ENCODE measurements around the gene LRRC49.
"Not testable (repeated sequence)": the region's sequence is repeated elsewhere in the genome, so short reads cannot be mapped to it uniquely, and the experiment has no call there.

LRRC49 gene

DNA sequence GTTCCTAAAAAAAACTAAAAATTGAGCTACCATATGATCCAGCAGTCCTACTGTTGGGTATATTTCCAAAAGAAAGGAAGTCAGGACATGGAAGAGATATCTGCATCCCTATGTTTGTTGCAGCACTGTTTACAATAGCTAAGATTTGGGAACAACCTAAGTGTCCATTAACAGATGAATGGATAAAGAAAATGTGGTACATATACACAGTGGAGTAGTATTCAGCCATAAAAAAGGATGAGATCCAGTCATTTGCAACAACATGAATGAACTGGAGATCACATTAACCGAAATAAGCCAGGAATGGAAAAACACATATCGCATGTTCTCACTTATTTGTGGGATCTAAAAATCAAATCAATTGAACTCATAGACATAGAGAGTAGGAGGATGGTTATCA is 29.5 kb downstream of the LRRC49 start:
- DNase-seq (ENCODE audit: low read depth in 2 of 2): no peak

DNA sequence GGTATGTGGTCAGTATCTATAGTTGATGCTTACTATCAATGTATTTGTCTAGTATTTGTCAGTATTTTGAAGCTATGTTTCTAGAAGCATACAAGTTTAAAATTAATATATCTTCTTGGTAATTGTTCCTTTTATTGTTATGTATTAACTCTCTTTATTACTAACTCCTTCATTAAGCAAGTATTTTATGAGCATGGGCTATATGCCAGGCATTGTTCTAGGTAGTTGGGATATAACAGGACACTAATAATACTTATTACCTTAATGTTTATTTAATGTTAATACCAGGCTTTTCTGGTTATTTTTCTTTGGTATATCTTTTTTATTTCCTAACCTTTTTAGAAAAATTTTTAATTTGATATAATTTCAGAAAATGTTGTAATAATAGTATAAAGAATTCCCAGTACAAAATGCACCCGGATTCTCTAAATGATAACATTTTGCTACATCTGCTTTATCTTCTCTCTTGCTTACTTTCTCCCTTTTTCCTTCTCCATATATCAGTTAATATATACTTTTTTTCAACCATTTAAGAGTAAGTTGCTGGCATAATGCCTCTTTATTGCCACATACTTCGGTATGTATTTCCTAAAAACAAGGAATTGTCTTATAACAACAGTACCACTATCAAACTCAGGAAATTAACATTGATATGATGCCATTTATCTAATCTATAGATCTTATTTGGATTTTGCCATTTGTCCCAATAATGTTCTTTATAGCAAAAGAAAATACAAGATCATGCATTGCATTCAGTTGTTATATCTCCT is 30.9 kb downstream of the LRRC49 start:
- DNase-seq (ENCODE audit: low read depth in 2 of 2): no peak

DNA sequence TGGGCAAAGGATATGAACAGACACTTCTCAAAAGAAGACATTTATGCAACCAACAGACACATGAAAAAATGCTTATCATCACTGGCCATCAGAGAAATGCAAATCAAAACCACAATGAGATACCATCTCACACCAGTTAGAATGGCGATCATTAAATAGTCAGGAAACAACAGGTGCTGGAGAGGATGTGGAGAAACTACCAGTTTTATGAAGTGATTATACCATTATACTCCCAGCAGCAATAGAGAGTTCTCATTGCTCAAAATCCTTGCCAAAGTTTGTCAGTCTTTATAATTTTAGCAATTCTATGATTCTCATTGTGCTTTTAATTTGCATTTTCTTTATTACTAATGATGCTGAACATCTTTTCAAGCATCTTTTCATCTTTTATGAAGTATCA is 34.3 kb downstream of the LRRC49 start:
- DNase-seq (ENCODE audit: low read depth in 2 of 2): not testable (repeated sequence)

DNA sequence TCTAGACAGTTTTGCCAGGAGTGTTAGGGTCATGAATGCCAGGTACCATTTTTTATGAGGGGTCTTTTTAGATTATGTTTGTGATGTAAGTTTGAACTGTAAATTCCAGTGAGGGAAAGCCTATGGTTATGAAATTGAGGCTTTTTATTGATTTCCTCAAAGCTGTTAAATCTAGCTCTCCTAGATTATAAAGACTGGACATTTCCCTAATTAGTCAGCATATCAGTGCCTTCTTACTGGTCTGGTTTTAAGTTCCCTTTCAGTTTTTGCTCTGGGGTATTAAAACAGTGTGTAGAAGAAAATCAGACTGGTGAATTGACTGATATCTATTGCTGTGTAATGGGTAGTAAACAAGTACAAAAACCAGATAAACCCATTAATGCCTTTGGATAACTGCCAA is 39.2 kb downstream of the LRRC49 start:
- DNase-seq (ENCODE audit: low read depth in 2 of 2): no peak

DNA sequence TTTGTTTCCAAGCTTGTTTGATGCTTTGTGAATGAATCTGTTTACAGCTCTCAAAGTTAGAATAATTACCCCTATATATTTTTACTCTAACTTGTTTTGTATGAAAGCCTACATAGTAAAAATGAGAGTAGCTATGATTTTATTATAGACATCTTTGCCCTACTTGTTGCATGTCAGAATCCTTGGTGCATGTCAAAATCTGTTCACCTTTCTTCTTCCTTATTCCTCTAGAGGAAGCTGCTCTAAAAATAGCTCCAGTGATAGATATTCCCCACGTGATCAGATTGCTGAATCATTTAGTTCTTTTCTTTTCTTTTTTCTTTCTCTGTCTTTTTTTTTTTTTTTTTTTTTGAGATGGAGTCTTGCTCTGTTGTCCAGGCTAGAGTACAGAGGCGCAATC is 39.8 kb downstream of the LRRC49 start:
- no peak for DNase-seq (ENCODE audit: low read depth in 2 of 2)

DNA sequence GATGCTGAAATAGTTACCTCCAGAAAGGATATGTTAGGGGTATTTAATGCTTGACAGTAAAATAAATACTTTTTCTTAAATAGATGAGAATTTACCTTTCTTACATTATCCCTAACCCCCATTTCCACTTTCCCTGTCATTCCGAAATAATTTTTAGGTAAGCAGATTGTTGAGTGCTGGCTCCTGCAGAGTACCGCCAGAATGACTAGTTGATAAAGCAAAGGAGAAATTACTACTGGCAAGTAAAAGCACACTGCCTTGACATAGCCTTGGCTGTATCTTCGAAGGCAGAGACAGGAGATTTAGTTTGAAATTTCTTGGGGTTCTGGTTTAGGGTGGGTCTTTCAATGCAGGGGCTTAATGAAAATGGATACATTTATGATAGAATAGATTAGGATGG is 40.8 kb downstream of the LRRC49 start:
- no peak for DNase-seq (ENCODE audit: low read depth in 2 of 2)

DNA sequence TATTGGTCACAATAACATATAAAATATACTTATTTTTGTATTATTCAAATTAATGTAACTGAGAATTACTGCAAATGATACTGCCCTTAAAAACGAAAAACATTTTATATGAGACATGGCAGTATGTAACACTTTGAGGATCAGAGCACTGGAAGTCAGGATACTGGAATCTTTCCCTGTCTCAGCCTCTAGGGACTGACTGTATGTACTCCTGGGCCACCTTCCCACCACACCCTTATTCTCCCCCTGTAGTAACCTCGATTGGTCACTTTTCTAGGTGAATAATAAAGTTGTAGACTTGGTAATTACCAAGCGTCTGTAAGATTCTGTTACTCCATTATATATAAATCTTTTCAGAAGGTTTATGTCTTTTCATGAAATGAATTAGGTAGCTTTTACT is 43.0 kb downstream of the LRRC49 start:
- no peak for DNase-seq (ENCODE audit: low read depth in 2 of 2)

DNA sequence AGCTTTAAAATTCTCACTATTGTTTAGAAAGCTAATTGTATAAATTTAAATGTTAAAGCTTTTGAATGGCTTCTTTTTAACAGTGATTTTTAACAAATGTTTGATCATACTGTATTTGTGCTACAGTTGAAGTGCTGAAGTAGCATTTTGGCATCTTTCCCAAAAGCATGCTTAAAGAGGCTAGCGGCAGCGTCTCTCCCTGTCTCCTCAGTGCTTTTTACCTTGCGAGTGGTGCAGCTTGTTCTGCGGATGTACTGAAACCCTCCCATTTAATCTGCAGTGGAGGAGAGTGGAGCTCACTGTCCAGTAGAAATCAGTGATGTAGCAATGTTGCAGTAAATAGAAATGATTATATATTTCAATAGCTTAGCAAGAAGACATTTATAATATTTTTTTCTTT is 43.7 kb downstream of the LRRC49 start:
- DNase-seq (ENCODE audit: low read depth in 2 of 2): no peak

DNA sequence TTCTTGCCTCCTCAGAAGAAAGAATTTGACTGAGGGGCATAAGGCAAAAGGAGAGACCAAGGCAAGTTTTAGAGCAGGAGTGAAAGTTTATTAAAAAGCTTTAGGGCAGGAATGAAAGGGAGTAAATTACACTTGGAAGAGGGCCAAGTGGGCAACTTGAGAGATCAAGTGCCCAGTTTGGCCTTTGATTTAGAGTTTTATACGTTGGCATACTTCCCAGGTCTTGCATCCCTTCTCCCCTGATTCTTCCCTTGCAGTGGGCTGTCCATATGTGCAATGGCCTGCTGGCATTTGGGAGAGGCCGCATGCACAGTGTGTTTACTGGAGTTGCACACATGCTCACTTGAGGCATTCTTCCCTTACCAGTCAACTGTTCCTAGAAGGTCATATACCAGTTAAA is 50.7 kb downstream of the LRRC49 start:
- DNase-seq (ENCODE audit: low read depth in 2 of 2): not testable (repeated sequence)

DNA sequence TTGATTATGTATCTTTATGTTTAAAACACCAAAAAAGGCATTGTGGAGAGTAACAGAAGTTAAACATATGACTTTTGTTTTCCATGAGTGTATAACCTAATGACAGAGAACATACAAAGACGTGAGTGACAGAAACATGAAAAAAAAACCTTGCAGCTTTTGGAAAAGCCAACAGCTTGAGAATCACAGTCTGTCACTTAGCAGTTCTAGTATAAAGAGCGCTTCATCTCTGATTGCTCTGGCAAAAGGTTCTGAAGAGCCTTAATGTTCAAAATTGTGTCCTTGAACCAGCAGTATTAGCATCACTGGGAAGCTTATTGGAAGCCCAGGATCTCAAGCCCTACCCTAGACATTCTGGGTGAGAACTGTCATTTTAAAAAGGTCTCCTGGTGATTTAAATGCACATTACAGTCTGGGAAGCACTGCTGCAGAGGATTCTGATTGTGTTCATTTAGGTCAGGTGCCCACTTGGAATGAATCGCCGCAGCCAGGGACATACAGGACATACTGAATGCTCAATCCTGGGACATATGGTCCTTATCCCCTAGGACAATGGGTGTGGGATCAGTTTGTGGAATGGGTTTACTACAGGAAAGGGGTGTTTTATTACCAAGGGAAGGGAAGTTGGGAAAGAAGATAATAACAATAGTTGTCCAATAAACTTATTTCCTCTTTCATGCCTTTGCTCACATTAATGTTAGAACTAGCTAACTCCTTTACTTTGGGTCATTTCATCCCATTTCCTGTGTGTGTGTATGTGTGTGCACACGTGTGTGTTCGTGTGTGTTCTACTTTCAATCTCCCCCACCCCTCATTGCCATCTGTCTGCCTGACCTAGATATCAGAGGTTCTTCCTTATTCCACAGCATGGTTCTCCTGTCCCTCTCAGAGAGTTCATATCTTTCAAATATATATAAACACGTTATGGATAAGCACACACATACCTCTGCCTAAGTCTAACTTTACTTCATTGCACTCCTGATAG is 55.0 kb downstream of the LRRC49 start:
- no peak for DNase-seq (ENCODE audit: low read depth in 2 of 2)

DNA sequence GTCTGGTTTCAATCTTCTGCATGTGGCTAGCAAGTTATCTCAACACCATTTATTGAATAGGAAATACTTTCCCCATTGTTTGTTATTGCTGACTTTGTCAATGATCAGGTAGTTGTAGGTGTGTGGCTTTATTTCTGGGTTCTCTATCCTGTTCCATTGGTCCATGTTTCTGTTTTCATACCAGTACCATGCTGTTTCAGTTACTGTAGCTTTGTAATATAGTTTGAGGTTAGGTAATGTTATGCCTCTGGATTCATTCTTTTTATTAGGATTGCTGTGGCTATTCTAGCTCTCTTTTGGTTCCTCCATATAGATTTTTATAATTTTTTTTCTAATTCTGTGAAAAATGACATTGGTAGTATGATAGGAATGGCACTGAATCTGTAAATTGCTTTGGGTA is 58.3 kb downstream of the LRRC49 start:
- DNase-seq (ENCODE audit: low read depth in 2 of 2): no peak

DNA sequence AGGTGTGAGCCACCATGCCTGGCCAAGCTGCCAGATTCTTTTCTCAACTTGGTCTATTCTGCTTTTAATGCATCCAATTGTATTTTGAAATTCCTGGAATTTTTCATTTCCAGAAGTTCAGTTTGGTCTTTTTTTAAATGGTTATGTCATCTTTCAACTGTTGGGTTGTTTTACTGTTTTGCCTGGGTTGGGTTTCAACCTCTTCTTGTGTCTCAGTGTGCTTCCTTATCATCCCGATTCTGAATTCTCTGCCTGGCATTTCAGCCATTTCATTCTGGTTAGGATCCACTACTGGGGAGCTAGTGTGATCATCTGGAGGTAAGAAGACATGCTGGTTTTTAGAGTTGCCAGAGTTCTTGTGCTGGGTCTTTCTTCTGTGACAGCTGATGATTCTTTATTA is 61.5 kb downstream of the LRRC49 start:
- no peak for DNase-seq (ENCODE audit: low read depth in 2 of 2)

DNA sequence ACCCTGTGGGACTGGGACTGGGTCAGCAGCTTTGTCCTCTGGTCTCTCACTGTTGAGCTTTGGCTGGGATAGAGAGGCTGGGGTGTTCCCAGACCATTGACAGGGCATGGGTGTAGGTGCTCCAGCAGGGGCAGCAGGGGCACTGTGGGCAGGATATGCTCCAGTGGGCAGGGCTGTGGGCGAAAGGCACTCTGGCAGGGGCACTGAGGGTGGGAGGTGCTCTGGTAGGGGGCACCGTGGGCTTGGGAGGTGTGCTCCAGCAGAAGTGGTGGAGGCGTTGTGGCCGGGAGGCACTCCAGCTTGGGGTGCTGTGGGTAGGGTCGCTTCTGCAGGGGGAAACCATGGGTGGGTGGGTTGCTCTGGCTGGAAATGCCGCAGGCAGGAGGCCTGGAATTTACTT is 62.1 kb downstream of the LRRC49 start:
- DNase-seq (ENCODE audit: low read depth in 2 of 2): no peak

DNA sequence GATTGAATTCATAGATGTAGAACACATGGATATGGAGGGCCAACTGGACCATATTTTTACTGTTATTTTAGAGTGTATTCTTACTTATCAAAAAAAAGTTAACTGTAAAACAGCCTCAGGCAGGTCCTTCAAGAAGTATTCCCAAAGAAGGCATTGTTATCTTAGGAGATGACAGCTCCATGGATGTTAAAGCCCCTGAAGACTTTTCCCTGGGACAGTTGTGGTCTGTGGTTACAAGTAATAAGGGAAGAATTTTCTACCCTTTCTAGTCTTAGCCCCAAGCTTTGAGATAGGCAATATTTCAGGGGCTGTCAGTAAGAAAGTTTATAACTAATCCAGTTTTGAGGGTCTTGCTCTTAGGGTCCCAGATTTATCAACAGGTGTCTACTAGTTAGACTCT is 62.5 kb downstream of the LRRC49 start:
- DNase-seq (ENCODE audit: low read depth in 2 of 2): no peak

DNA sequence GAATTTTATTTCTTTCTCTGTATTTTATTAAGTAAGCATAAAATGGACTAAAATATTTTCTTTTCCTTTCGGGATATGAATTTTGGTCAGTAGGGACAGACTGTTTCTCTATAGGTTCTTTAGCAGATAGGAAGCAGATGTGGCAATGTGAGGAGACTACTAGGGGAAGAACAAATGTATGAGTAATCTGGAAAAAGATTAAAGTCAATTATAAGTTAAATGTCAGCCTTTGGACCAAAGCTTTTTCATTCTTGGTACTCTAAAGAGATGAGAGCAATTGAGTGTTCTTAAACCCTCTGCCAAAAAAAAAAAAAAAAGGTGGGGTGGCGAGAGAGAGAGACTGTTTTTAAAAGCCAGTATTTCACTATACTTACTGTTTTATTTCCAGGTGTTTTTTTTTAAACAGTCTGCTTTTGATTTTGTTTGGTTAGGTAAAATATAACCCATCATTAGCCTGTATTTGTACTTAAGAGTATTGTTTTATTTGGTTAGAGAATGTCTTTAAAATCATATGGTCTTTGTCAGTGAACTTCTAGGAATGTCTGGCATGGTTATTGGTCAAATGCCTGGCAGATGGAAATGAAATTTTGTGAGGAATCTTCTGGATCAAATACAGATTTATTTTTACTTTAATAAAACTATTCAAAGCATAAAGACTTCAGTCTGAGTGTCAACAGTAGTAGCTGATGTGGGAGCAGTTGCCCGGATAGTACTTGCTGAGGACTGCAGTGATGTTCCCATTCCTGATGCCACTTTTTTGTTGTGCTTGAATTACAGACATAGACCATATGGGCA is 63.8 kb downstream of the LRRC49 start:
- DNase-seq (ENCODE audit: low read depth in 2 of 2): no peak

DNA sequence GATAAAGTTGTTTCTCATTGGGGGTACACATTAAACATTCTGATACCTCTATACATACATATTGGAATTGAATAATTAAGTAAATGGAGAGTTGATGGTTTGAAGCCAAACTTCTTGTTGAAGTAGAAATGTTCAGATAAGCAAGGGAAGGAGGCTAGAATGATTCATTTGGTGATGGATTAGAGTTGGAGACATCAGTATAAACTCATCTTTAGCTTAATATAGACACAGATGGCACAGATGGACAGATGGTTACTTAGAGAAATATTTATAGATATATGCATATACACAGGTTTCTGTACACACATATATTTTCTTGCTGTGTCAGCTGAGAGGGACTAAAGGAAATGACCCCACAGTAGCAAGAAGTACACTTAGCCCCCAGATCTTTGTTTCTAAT is 69.5 kb downstream of the LRRC49 start:
- DNase-seq (ENCODE audit: low read depth in 2 of 2): no peak

DNA sequence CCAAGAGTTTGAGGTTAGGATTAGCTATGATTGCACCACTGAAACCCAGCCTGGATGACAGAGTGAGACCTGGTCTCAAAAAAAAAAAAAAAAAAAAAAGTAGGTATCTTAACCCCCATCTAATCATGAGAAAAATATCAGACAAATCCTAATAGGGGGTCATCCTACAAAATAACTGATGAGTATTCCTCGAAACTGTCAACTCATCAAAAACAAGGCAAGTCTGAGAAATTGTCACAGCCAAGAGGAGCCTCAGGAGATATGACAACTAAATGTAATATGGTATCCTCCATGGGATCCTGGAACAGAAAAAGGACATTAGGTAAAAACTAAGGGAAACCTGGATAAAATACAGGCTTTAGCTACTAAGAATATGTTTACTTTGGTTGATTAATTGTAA is 70.6 kb downstream of the LRRC49 start:
- DNase-seq (ENCODE audit: low read depth in 2 of 2): no peak

DNA sequence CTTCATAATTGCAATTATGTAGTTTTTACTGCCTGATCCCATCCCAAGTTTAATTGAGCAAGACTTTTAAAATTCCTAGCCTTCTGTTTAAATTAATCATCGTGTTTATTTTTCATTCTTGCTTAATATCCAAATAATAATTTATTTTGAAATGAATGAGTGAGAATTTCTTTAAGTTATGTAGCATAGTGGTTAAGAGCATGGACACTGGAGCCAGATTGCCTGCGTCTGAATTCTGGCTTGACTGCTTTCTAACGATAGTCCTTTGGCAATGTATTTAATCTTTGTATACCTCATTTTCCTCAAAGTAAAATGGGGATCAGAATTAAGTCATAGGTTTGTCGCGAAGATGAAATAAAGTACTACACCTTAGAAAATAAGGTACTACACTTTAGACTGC is 71.4 kb downstream of the LRRC49 start:
- no peak for DNase-seq (ENCODE audit: low read depth in 2 of 2)

DNA sequence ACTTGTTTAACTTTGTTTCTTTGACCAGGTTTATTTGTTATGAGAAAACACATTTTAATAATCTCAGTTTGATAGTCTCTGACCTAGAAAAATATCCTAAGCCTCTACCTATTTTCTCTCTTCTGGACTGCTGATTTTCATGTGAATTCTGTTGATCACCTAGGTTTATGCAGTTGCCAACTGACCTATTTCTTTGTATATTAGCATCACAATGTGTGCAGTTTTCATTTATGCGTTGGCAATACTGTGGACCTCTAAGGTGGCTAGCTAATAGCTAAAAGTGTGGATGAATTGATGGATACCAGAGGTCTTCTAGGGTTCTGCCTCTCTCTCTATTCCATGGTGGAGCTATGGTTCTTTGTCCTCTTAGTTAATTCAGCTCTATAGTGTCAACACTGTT is 72.1 kb downstream of the LRRC49 start:
- no peak for DNase-seq (ENCODE audit: low read depth in 2 of 2)

DNA sequence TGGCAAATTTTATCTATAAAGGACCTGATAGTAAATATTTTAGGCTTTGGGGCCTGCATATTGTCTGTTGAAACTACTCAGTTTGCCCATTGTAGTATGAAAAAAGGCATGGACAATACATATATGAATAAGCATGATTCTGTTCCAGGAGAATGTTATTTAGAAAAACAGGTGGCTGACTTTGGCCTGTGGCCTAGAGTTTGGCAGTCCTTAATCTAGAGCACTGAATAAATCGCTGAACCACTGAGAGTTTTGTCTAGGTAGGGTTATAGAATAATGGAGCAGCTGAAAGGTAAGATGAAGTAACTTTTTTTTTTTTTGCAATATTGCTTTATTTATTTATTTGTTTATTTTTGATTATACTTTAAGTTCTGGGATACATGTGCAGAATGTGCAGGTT is 75.0 kb downstream of the LRRC49 start:
- no peak for DNase-seq (ENCODE audit: low read depth in 2 of 2)

DNA sequence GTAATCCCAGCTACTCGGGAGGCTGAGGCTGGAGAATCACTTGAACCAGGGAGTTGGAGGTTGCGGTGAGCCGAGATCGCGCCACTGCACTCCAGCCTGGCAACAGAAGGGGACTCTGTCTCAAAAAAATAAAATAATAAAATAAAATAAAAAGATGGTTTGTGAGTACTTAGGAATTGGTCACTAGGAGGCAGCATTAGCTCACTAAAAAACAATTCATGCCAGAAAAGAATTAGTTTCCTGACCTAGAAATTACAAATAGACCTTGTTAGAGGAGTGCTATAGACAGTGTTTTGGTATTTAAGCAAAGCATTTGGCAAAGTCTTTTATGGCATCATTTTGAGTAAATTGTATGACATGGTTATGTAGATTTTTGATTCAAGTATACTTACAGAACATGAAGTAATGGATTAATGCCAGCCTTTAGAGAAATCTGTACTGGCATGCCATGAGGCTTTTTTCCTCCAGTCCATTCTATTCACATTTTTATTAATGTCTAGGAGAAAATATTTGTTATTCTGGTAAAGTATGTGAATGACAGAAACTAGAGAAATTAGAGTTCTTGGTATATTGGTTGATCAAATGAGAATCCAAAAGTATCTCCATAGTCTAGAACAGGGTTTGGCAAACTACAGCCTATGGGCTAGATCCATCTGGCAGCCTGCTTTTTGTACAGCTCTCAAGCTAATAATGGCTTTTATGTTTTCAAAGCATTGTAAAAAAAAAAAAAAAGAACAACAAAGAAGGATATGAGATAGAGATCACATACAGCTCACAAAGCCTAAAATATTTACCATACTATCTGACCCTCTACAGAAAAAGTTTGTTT is 81.6 kb downstream of the LRRC49 start:
- DNase-seq (ENCODE audit: low read depth in 2 of 2): no peak

All from stimulated activated CD4-positive, alpha-beta T cell treated with anti-CD3 and anti-CD28 coated beads, Interleukin-12 subunit alpha, Interleukin-12 subunit beta, amount 100 ng/mL, for 24 hours (primary cell).